Neural progenitor cell (in vitro differentiated cells): ENCODE measurements around the gene IVNS1ABP. TPM values are rescaled to one million over a fixed set of nuclear protein-coding genes. Genes with fewer than 3 reads are reported as not detected.

ENCODE experiments used
- DNase-seq: peaks from one replicate; pipeline ENCODE4 v3.0.0-alpha.2; 2016; ENCODE audit warnings: low spot score
- H2AFZ ChIP-seq: fragments of 200-600 bp; sonication (generic); replicated peaks from 2 replicates; pipeline ENCODE4 v1.6.1; 2016; ENCODE audit warnings: antibody characterized with exemption
- H3F3A ChIP-seq: fragments of 200-600 bp; sonication (generic); 2 replicates; pipeline ENCODE4 v1.6.1; 2016; ENCODE audit warnings: antibody characterized with exemption, low read depth
- H3K27ac ChIP-seq: fragments of 200-600 bp; sonication (generic); 2 replicates; pipeline ENCODE4 v1.5.1; 2016; ENCODE audit warnings: mild to moderate bottlenecking
- H3K27me3 ChIP-seq: fragments of 200-600 bp; sonication (generic); 2 replicates; pipeline ENCODE4 v1.6.1; 2016; ENCODE audit warnings: mild to moderate bottlenecking, moderate library complexity
- H3K36me3 ChIP-seq: fragments of 200-600 bp; sonication (generic); 2 replicates; pipeline ENCODE4 v1.5.1; 2016
- H3K4me1 ChIP-seq: fragments of 200-600 bp; sonication (generic); 2 replicates; pipeline ENCODE4 v1.6.1; 2016; ENCODE audit warnings: mixed run types
- H3K4me2 ChIP-seq: fragments of 200-600 bp; sonication (generic); 2 replicates; pipeline ENCODE4 v1.6.1; 2016
- H3K4me3 ChIP-seq: fragments of 200-600 bp; sonication (generic); 2 replicates; pipeline ENCODE4 v1.5.1; 2016
- H3K79me2 ChIP-seq: fragments of 200-600 bp; sonication (generic); 2 replicates; pipeline ENCODE4 v1.6.1; 2016; ENCODE audit warnings: low read depth
- H3K9ac ChIP-seq: fragments of 200-600 bp; sonication (generic); 2 replicates; pipeline ENCODE4 v1.6.1; 2016
- H3K9me3 ChIP-seq: fragments of 200-600 bp; sonication (generic); 2 replicates; pipeline ENCODE4 v1.5.1; 2016; ENCODE audit warnings: low read depth
- H4K20me1 ChIP-seq: fragments of 200-600 bp; sonication (generic); 2 replicates; pipeline ENCODE4 v1.6.1; 2016; ENCODE audit warnings: low read depth
- H3K27ac Mint-ChIP-seq: 3 replicates; pipeline ENCODE4 v1.8.0; 2021; ENCODE audit warnings: mixed read lengths
- H3K27me3 Mint-ChIP-seq: 2 replicates; pipeline ENCODE4 v1.8.0; 2022; ENCODE audit warnings: low read depth, mild to moderate bottlenecking, inconsistent platforms, moderate library complexity, mixed read lengths; ENCODE audit not compliant: insufficient read depth
- H3K36me3 Mint-ChIP-seq: 3 replicates; pipeline ENCODE4 v1.8.0; 2021; ENCODE audit warnings: mixed read lengths
- H3K4me1 Mint-ChIP-seq: 3 replicates; pipeline ENCODE4 v1.8.0; 2021; ENCODE audit warnings: mixed read lengths
- H3K4me3 Mint-ChIP-seq: 3 replicates; pipeline ENCODE4 v1.8.0; 2021; ENCODE audit warnings: mild to moderate bottlenecking, moderate library complexity, mixed read lengths
- H3K9me3 Mint-ChIP-seq: 3 replicates; pipeline ENCODE4 v1.8.0; 2020; ENCODE audit warnings: mixed read lengths
- CTCF ChIP-seq: fragments of 200-600 bp; sonication (generic); IDR thresholded peaks from 2 replicates; pipeline ENCODE4 v1.5.1; 2017; ENCODE audit warnings: antibody characterized with exemption, mild to moderate bottlenecking
- EZH2 ChIP-seq: fragments of 200-600 bp; sonication (generic); IDR thresholded peaks from 2 replicates; pipeline ENCODE4 v1.6.1; 2017; ENCODE audit warnings: antibody characterized with exemption, mild to moderate bottlenecking, moderate library complexity
- EZH2phosphoT487 ChIP-seq: fragments of 200-600 bp; sonication (generic); IDR thresholded peaks from 2 replicates; pipeline ENCODE4 v1.6.1; 2017; ENCODE audit warnings: antibody characterized with exemption
- total RNA-seq: library from RNA; depleted of rRNA; stranded (reverse); fragments of >200 nt; gene quantifications from 2 replicates; pipeline ENCODE4 v1.2.3, GENCODE V29; 2015; ENCODE audit warnings: low replicate concordance

Gene IVNS1ABP
- total RNA-seq, 1 donor from 2014 or later = 193 TPM

DNA sequence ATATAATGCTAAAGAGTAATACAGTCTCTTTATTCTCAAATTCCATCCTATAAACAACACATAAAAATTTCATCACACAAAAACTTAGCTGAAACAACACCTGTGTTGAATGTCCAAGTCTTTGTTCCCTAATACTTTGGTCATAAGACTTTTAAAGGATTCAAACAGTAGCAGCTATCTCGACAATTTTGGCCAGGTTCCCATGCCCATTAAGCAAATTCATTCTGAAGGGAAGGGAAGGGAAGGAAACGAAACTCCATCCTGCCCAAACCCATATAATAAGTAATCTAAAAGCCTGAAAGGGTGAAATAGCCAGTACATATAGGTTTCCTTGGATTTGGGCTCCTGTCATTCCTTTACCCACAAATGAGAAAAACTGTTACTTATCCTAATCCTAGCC is 7.5 kb downstream of the IVNS1ABP start:
- Histone ChIP-seq H3K4me2 (no peak overlapping the region), H3K9me3 (no peaks in the 10 kb centered on the region), H3K4me1 (peaks cover 19% of the 10 kb centered on the region), H2AFZ (no peak overlapping the region), H3K27ac (no peak overlapping the region), H3K79me2 (peaks cover 77% of the 10 kb centered on the region), H3K4me3 (no peak overlapping the region), H3F3A (no peaks in the 10 kb centered on the region), H3K36me3 (peaks cover 45% of the 10 kb centered on the region), H4K20me1 (peaks cover 66% of the 10 kb centered on the region), H3K27me3 (no peaks in the 10 kb centered on the region), H3K9ac (no peak overlapping the region)
- H3K27me3 Mint-ChIP-seq = no peaks in the 10 kb centered on the region
- TF ChIP-seq EZH2phosphoT487 = no peak
- no peak for TF ChIP-seq EZH2
- no peak for TF ChIP-seq CTCF
- peaks cover 25% of the 10 kb centered on the region for H3K4me1 Mint-ChIP-seq
- no peak for DNase-seq
- H3K9me3 Mint-ChIP-seq = no peaks in the 10 kb centered on the region
- peaks cover 40% of the 10 kb centered on the region for H3K36me3 Mint-ChIP-seq
- no peak overlapping the region for H3K4me3 Mint-ChIP-seq
- no peak overlapping the region for H3K27ac Mint-ChIP-seq

- Histone ChIP-seq H3K9ac (no peak overlapping the region), H3K36me3 (peaks cover 49% of the 10 kb centered on the region), H3K4me3 (no peak overlapping the region), H3K4me1 (peaks cover 6% of the 10 kb centered on the region), H2AFZ (no peak overlapping the region), H3K79me2 (peaks cover 62% of the 10 kb centered on the region), H3K27ac (no peak overlapping the region), H3K27me3 (no peaks in the 10 kb centered on the region), H3K9me3 (no peaks in the 10 kb centered on the region), H3K4me2 (no peak overlapping the region), H4K20me1 (peaks cover 52% of the 10 kb centered on the region), H3F3A (no peaks in the 10 kb centered on the region)
- no peak for DNase-seq
- Mint-ChIP-seq H3K36me3 (peaks cover 49% of the 10 kb centered on the region), H3K27ac (no peak overlapping the region), H3K27me3 (no peaks in the 10 kb centered on the region), H3K4me3 (no peak overlapping the region), H3K9me3 (no peaks in the 10 kb centered on the region), H3K4me1 (peaks cover 10% of the 10 kb centered on the region)
- TF ChIP-seq CTCF (no peak), EZH2 (no peak), EZH2phosphoT487 (no peak)
Measured at GRCh38 chr1:185308126-185308525, 8.9 kb downstream of the IVNS1ABP start.

GRCh38 chr1:185305419-185305818 is 11.6 kb downstream of the IVNS1ABP start:
- H3K79me2 ChIP-seq = peaks cover 41% of the 10 kb centered on the region
- Mint-ChIP-seq H3K27ac (no peak overlapping the region), H3K9me3 (no peaks in the 10 kb centered on the region), H3K4me1 (no peaks in the 10 kb centered on the region), H3K36me3 (peaks cover 47% of the 10 kb centered on the region), H3K27me3 (no peaks in the 10 kb centered on the region), H3K4me3 (no peak overlapping the region)
- no peaks in the 10 kb centered on the region for H3F3A ChIP-seq
- no peak overlapping the region for H2AFZ ChIP-seq
- H3K27me3 ChIP-seq = no peaks in the 10 kb centered on the region
- TF ChIP-seq EZH2 (no peak), EZH2phosphoT487 (no peak), CTCF (no peak)
- no peaks in the 10 kb centered on the region for H3K9me3 ChIP-seq
- no peak overlapping the region for H3K4me3 ChIP-seq
- no peak overlapping the region for H3K4me2 ChIP-seq
- H3K9ac ChIP-seq = no peak overlapping the region
- no peak overlapping the region for H3K27ac ChIP-seq
- H3K4me1 ChIP-seq = no peaks in the 10 kb centered on the region
- H4K20me1 ChIP-seq = peaks cover 27% of the 10 kb centered on the region
- peaks cover 49% of the 10 kb centered on the region for H3K36me3 ChIP-seq
- DNase-seq = no peak

DNA sequence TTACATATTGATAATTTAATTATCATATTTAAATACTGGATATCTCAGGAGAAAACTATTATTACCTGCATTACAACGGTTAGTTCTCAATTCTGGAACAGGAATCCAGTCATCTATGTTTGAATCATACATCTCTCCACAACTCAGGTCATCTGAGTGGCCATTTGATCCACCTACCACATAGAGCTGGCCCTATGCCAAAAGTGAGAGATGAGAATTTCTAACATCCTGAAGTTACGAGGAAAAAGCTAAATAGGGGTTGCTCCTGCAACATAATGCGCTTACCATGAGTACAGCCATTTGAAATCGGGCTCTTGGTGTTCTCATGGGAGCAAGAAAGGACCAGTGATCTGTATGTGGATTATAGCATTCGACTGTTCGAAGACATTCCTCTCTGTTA is 16.9 kb downstream of the IVNS1ABP start:
- H3K4me3 ChIP-seq = no peak overlapping the region
- no peak overlapping the region for H3K4me2 ChIP-seq
- no peak overlapping the region for H3K27ac ChIP-seq
- no peak for DNase-seq
- peaks cover 6% of the 10 kb centered on the region for H4K20me1 ChIP-seq
- H3K27ac Mint-ChIP-seq = no peak overlapping the region
- no peak overlapping the region for H3K4me3 Mint-ChIP-seq
- peaks cover 6% of the 10 kb centered on the region for H3K79me2 ChIP-seq
- no peak overlapping the region for H2AFZ ChIP-seq
- H3K9me3 ChIP-seq = no peaks in the 10 kb centered on the region
- H3K4me1 Mint-ChIP-seq = no peaks in the 10 kb centered on the region
- no peaks in the 10 kb centered on the region for H3K27me3 ChIP-seq
- TF ChIP-seq CTCF = no peak
- TF ChIP-seq EZH2phosphoT487 = no peak
- no peak for TF ChIP-seq EZH2
- H3K9ac ChIP-seq = no peak overlapping the region
- no peaks in the 10 kb centered on the region for H3K9me3 Mint-ChIP-seq
- H3F3A ChIP-seq = peaks cover 18% of the 10 kb centered on the region
- no peaks in the 10 kb centered on the region for H3K27me3 Mint-ChIP-seq
- H3K36me3 ChIP-seq = peaks cover 34% of the 10 kb centered on the region
- H3K36me3 Mint-ChIP-seq = peaks cover 44% of the 10 kb centered on the region
- H3K4me1 ChIP-seq = no peaks in the 10 kb centered on the region
